Body of pancreas (tissue), 4 donors: ENCODE data around the gene ARPC2. TPM values are rescaled to one million over a fixed set of nuclear protein-coding genes. Genes with fewer than 3 reads are reported as not detected.
A peak's percentile ranks its signal among the peaks of the same experiment; 100 is the strongest.

Experiments
- ATAC-seq: fragments of 150-250 bp; one replicate; pipeline ENCODE4 v1.9.1; 2016
- DNase-seq, 4 donors: peaks; one replicate each; pipeline ENCODE4 v3.0.0-alpha.2; 2019
- H3K27ac ChIP-seq, 4 donors: fragments of 200-600 bp; sonication (generic); 1 replicate in 3 of 4; 2 replicates in 1 of 4; pipeline versions ENCODE4 v1.5.1 to v1.6.1; 2016 to 2019; ENCODE audit warnings: mild to moderate bottlenecking in 1 of 4, mixed read lengths in 1 of 4, moderate library complexity in 1 of 4
- H3K27me3 ChIP-seq, 2 donors: fragments of 200-600 bp; sonication (generic); one replicate each; pipeline ENCODE4 v1.6.0; 2016; ENCODE audit warnings: mild to moderate bottlenecking in 1 of 2
- H3K36me3 ChIP-seq, 2 donors: fragments of 200-600 bp; sonication (generic); replicated peaks in 1 of 2; 2 replicates each; pipeline ENCODE4 v1.5.1; 2016; ENCODE audit warnings: low read depth in 2 of 2; ENCODE audit not compliant: insufficient read depth in 1 of 2
- H3K4me1 ChIP-seq: fragments of 200-600 bp; sonication (generic); one replicate; pipeline ENCODE4 v1.6.0; 2016
- H3K4me3 ChIP-seq, 2 donors: fragments of 200-600 bp; sonication (generic); 1 replicate in 1 of 2; 2 replicates in 1 of 2; pipeline ENCODE4 v1.5.1; 2016 to 2019
- H3K9me3 ChIP-seq, 3 donors: fragments of 200-600 bp; sonication (generic); 1 replicate in 2 of 3; 2 replicates in 1 of 3; pipeline ENCODE4 v1.5.1; 2016
- POLR2A ChIP-seq, 3 donors: fragments of 450-650 bp; IDR thresholded peaks; one replicate each; pipeline ENCODE4 v1.6.1; 2016; ENCODE audit warnings: antibody characterized with exemption in 3 of 3, mild to moderate bottlenecking in 2 of 3
- WGBS, 2 donors: methylation state at CpG; one replicate each; pipeline ENCODE4 v1.1.5; 2017; 5-methylcytosine and 5-hydroxymethylcytosine counted together
- intact Hi-C: fragments of 100-400 bp; cut with DNase I; formaldehyde crosslinking; loops from one replicate; pipeline ENCODE4 v1.15.1; 2023
- total RNA-seq, 2 donors: library from RNA; depleted of rRNA; stranded (reverse); fragments of >200 nt; gene quantifications; one replicate each; pipeline ENCODE4 v1.1.0, GENCODE V29; 2016
- TF ChIP-seq, protein P1 (sequence below), 7 experiments: fragments of 450-650 bp in 4 of 7; fragments of 200-600 bp in 3 of 7; sonication (generic) in 3 of 7; IDR thresholded peaks; one replicate each; pipeline ENCODE4 v1.5.1; 2016 to 2019; ENCODE audit warnings: antibody characterized with exemption in 7 of 7

ARPC2 gene
- total RNA-seq, 2 donors from 2014 or later = 68.6 to 96.2 TPM

DNA sequence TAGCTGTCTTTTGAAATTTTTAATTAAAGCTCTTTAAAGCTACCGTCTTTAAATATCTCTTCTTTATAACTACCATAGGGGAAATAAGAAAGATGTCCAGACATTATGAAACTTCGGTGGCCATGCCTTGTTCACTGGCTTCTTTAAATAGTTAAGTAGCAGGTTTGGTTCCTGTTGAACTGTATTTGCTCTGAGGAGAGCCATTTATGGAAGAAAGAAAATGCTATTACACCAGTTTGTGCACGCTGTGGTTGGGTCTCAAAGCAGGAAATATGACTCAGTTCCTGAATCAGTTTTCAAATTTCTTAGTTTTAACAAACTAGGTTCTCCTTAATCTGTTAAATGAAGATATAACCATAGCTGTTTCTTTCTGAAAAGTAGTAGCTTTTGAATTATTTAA lies 12.2 kb downstream of the ARPC2 start:
- ATAC-seq = no peak
- Histone ChIP-seq H3K27me3 (no peaks in the 10 kb centered on the region), H3K27ac (peak overlapping the region in 3 of 4 donors; percentile 10 to 67 (median 13)), H3K9me3 (no peaks in the 10 kb centered on the region), H3K4me1 (peaks cover 46% of the 10 kb centered on the region), H3K4me3 (no peak overlapping the region), H3K36me3 (peaks cover 0 to 1% of the 10 kb centered on the region in 2 donors)
- WGBS, 2 donors = 24 to 25% methylated on average over 3 of the region's 3 CpGs
- intact Hi-C loops = no loop called here
- TF ChIP-seq POLR2A (IDR thresholded peaks at IDR 0.05) = no peak
- TF ChIP-seq, protein P1, sequence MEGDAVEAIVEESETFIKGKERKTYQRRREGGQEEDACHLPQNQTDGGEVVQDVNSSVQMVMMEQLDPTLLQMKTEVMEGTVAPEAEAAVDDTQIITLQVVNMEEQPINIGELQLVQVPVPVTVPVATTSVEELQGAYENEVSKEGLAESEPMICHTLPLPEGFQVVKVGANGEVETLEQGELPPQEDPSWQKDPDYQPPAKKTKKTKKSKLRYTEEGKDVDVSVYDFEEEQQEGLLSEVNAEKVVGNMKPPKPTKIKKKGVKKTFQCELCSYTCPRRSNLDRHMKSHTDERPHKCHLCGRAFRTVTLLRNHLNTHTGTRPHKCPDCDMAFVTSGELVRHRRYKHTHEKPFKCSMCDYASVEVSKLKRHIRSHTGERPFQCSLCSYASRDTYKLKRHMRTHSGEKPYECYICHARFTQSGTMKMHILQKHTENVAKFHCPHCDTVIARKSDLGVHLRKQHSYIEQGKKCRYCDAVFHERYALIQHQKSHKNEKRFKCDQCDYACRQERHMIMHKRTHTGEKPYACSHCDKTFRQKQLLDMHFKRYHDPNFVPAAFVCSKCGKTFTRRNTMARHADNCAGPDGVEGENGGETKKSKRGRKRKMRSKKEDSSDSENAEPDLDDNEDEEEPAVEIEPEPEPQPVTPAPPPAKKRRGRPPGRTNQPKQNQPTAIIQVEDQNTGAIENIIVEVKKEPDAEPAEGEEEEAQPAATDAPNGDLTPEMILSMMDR (IDR thresholded peaks at IDR 0.05) = no peak
- DNase-seq = peak in 1 of 4 donors; percentile 27

DNA sequence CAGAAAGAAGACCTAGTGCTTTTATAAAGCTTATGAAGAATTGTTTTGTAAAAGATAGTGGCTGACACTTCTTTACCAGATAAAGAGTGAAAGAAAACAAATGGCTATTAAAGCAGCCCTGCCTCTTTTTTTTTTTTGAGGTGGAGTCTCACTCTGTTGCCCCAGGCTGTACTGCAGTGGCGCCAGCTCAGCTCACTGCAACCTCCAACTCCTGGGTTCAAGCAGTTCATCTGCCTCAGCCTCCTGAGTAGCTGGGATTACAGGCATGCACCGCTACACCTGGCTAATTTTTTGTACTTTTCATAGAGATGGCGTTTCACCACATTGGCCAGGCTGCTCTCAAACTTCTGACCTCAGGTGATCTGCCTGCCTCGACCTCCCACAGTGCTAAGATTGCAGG lies 12.9 kb downstream of the ARPC2 start:
- Histone ChIP-seq H3K27ac (peak overlapping the region in 3 of 4 donors; percentile 6 to 67 (median 33)), H3K27me3 (no peaks in the 10 kb centered on the region), H3K36me3 (peaks cover 0 to 1% of the 10 kb centered on the region in 2 donors), H3K4me3 (no peak overlapping the region), H3K9me3 (no peaks in the 10 kb centered on the region), H3K4me1 (peaks cover 52% of the 10 kb centered on the region)
- ATAC-seq (no peak), DNase-seq (no peak)
- no peak for TF ChIP-seq POLR2A (IDR thresholded peaks at IDR 0.05)
- TF ChIP-seq, protein P1 (IDR thresholded peaks at IDR 0.05) = no peak
- intact Hi-C loops = no loop called here
- 71 to 81% methylated on average over 4 of the region's 4 CpGs for WGBS, 2 donors

DNA sequence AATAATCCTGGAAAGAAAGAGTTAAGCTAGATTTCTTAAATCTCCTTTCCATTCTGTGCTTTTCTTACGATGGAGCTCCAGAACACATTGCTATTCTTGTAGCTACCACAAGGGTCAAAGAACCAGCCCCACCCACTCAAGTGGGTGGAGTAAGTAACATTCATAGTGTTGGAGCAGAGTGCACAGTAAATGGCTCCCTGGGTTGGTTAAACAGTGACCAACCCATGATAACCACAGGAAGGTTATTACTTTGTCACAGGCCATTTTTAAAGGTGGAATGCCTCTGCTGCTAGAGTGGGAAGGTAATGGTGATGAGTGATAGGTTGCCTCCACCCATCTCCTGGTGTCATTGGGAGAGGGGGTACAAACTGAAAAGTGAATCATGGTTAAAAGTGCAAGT lies 13.9 kb downstream of the ARPC2 start:
- peak; percentile 44 to 70 (median 56) for DNase-seq
- H3K4me3 ChIP-seq = no peak overlapping the region
- H3K27ac ChIP-seq = peak overlapping the region; percentile 37 to 67 (median 40)
- intact Hi-C loops = no loop called here
- H3K9me3 ChIP-seq = no peaks in the 10 kb centered on the region
- no peak for TF ChIP-seq POLR2A (IDR thresholded peaks at IDR 0.05)
- TF ChIP-seq, protein P1 (IDR thresholded peaks at IDR 0.05) = peak; percentile 6 to 60 (median 32)
- 3 to 8% methylated on average over 1 of the region's 1 CpG for WGBS, 2 donors
- no peaks in the 10 kb centered on the region for H3K27me3 ChIP-seq
- H3K36me3 ChIP-seq = peaks cover 0 to 4% of the 10 kb centered on the region in 2 donors
- peak; percentile 89 for ATAC-seq
- H3K4me1 ChIP-seq = peaks cover 60% of the 10 kb centered on the region

DNA sequence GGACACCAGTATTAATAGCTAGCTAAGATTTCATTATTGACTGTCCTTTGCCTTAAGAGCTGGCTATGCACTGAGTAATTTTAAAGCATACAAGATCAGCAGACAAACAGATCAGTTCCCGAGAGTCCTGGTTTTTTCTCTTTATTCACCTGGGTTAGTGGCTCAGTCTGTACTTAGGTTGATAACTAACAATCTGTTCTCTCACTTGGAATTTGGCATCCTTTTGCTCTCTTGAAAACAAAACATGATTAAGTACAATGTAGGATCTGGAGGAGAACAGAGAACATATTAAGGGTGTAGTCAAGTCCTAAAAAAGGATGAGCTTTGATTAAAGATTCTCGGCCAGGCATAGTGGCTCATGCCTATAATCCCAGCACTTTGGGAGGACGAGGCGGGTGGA lies 16.6 kb downstream of the ARPC2 start:
- intact Hi-C loops = no loop called here
- Histone ChIP-seq H3K27ac (no peak overlapping the region), H3K9me3 (no peaks in the 10 kb centered on the region), H3K4me1 (peaks cover 58% of the 10 kb centered on the region), H3K27me3 (no peaks in the 10 kb centered on the region), H3K36me3 (peaks cover 0 to 4% of the 10 kb centered on the region in 2 donors), H3K4me3 (no peak overlapping the region)
- WGBS, 2 donors = 68 to 80% methylated on average over 4 of the region's 4 CpGs
- DNase-seq (no peak), ATAC-seq (no peak)
- TF ChIP-seq, protein P1 (IDR thresholded peaks at IDR 0.05) = no peak
- TF ChIP-seq POLR2A (IDR thresholded peaks at IDR 0.05) = no peak

DNA sequence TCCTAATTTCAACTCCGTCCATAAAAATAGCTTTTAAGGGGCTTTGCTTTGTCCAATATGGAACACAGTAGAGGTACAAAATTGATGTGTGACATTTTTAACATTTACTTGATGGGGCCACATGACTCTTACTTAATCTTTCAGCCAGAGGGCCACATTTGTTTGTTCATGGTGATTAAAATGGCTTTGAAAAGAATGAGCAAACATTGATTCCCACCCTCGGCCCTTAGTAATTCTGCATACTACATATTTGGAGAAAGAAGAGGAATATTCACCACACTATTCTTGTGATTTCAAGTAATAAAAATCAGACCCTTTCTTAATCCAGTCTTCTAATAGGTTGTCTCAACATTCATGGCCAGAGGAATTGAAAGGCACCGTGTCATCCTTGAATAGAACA lies 17.5 kb downstream of the ARPC2 start:
- WGBS, 2 donors = 21 to 25% methylated on average over 3 of the region's 3 CpGs
- Histone ChIP-seq H3K4me1 (peaks cover 49% of the 10 kb centered on the region), H3K4me3 (no peak overlapping the region), H3K9me3 (no peaks in the 10 kb centered on the region), H3K36me3 (peaks cover 5 to 9% of the 10 kb centered on the region in 2 donors), H3K27me3 (no peaks in the 10 kb centered on the region), H3K27ac (peak overlapping the region in 2 of 4 donors; percentile 16 to 32)
- ATAC-seq (no peak), DNase-seq (no peak)
- intact Hi-C loops = no loop called here
- TF ChIP-seq, protein P1 (IDR thresholded peaks at IDR 0.05) = no peak
- TF ChIP-seq POLR2A (IDR thresholded peaks at IDR 0.05) = no peak
